GM19025 (cell line): ENCODE data around the gene CLEC4D.
"Not testable (repeated sequence)": the region's sequence is repeated elsewhere in the genome, so short reads cannot be mapped to it uniquely, and the experiment has no call there.

Experiments
- ATAC-seq: cut with Tn5 transposase; IDR thresholded peaks from one replicate; pipeline ENCODE4 v1.9.1; 2021; ENCODE audit warnings: mild to moderate bottlenecking, low read depth, moderate library complexity; ENCODE audit not compliant: unreplicated experiment

Gene CLEC4D

DNA sequence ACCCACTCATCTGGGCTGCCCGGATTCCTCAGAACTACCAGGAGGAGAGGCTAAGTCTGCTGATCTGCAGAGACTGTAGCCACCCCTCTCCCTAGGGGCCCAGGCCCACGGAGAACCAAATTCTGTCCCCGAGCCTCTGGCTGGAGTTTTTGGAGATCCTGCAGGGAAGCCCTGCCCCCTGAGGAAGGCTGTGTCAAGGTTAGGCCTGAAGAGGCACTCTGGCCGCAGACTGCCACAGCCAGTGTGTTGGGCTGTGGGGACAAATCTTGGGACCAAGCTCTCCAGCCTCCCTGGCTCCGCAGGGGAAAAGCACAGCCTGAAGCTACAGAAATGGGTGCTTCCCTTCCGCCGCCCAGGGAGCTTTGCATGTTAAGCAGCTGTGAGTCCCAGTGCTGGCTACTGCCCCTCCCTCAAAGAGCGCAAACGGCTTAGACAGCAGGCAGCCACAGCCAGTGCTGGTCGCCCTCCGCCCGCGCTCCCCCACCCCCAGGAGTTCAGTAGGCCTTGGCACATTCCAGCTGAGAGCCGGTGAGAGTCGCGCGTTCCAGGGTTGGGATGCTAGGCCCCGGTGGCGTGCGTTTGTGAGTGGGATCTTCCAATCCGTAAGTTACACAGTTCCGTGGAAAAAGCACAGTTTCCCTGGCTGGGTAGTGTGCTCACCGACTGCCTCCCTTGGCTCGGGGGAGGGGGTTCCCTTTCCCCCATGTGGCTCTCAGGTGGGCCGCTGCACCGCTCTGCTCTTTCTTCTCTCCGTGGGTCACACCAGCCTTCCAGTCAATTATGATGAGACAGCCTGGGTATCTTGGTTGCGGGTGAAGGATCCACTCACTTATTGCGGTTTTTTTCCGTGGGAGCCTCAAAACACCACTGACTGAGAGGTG, 14.2 kb downstream of the CLEC4D start:
- ATAC-seq: no peak

DNA sequence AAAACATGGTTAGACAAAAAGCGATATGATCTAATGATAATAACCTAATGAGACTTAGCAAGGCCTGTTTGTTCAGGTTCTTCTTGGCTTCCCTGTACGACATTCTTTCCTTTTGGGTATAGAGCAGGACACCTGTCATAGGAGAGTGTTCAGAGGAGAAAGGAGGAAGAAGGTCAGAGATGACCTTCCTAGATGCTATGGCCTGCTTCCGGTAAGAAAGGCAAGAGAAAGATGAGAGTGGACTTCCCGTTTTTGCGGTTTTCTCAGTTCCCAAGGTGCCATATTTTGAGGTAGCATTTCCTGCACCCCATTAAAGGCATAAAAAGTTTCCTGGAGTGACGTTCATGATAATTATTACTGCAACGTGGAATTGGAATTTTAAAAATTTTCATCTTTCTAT, 18.7 kb downstream of the CLEC4D start:
- ATAC-seq: no peak

DNA sequence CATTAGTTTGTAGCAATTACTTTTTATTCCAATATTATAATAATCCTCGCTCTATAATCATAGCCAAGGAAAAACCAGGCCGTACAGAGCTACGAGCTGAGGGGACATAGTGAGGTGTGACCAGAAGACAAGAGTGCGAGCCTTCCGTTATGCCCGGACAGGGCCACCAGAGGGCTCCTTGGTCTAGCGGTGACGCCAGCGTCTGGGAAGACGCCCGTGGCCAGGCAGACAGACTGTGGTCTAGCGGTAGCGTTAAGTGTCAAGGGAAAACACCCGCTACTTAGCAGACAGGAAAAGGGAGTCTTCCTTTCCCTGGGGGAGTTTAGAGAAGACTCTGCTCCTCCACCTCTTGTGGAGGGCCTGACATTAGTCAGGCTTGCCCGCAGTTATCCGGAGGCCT, 24.5 kb downstream of the CLEC4D start:
- not testable (repeated sequence) for ATAC-seq

DNA sequence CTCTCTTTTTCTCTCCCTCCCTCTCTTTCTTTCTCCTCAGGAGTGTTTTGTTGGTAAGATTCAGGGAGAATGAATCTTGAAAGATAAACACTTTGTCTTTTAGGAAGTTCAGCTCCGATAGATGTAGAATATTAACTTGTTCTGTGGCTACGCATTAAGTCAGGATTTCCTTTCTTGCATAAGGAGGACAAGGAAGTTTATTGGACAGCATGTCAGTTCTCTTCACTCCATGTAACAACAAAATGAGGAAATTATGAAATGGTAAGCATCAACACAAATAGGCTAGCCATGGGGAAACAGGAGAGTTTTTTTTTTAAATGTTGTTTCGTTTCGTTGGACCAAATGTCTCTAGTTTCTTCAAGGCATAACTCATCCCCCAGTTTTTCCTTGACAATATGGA, 27.5 kb downstream of the CLEC4D start, which contains the start of gene CLEC4E:
TSS of gene CLEC4E (minus strand) at position 75 of the 400 bp plus-strand sequence. CDS start 108 bp downstream, outside the sequence.
- not testable (repeated sequence) for ATAC-seq

- ATAC-seq: no peak
These were observed 28.3 kb downstream of the CLEC4D start for GRCh38 chr12:8541562-8541961.

DNA sequence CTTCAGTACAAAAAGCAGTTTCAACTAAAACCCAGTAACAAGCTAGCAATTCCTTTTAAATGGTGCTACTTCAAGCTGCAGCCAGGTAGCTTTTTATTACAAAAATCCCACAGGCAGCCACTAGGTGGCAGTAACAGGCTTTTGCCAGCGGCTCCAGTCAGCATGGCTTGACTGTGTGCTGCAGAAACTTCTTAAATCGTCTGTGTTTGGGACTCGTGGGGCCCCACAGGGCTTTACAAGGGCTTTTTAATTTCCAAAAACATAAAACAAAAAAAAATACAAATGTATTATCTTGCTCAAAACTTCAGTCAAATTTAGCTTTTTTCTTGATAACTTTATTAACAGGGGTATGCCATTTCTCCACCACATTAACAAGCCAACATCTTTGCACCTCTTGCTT, 31.0 kb downstream of the CLEC4D start:
- ATAC-seq: no peak

DNA sequence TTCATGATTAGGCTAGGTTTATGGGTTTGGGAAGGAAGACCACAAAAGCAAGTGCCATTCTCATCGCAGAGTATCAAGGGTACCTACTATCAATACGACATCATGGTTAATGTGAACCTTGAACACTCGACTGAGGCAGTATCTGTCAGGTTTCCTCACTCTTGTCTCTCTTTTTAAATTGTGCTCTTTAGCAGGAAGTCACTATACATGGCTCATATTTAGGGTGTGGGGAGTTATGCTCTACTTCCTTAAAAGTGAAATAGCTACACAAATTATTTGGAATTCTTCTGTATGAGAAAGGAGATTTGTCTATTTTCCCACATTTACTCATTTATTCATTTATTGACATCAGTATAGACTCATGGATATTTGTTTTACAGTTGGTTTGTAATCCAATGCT, 33.3 kb downstream of the CLEC4D start:
- no peak for ATAC-seq

GRCh38 chr12:8547645-8548044, 34.3 kb downstream of the CLEC4D start:
- no peak for ATAC-seq

- ATAC-seq: no peak
These were observed 34.9 kb downstream of the CLEC4D start for GRCh38 chr12:8548192-8548591.

DNA sequence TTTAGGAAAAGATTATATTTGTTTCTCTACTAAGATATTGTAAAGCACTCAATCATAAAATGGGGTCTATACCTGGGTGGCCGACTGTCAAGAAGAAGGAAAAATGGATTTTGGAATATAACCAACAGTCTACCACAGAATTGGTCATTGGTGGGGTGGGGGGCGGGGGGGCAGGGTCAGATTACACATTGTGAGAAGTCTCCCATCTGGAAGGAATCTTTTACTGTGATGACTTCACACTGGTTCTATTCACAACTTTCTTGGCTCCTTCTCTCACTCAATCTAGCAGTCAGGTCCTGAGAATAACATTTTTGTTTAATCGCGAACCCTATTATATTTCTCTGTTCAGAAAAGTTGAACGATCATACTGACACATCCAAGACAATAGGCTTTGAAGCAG, 36.1 kb downstream of the CLEC4D start:
- no peak for ATAC-seq

DNA sequence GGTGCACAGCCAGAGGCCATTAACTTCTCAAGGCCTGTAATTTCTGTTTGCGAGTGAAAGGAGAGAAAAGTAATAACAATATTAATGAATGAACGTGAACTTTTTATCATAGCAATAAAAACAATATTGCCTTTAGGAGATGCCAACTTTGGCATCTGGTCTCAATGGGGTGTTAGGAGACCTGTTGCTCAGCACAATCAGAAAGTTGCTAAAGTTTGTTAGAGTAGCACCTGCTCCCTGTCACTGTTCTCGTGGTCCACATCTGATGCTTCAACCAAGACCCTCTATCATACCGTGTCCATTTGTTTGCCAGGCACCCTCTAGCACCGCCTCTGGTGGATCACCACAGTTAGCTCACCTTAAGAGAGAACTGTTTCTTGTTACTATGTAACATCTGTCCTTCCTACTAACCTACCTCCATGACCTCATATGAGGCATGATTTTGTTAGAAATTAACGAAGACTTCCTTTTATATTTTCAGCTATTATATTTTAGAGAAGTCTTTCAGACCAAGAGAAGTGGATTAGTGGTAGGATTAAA, 39.9 kb downstream of the CLEC4D start:
- no peak for ATAC-seq

DNA sequence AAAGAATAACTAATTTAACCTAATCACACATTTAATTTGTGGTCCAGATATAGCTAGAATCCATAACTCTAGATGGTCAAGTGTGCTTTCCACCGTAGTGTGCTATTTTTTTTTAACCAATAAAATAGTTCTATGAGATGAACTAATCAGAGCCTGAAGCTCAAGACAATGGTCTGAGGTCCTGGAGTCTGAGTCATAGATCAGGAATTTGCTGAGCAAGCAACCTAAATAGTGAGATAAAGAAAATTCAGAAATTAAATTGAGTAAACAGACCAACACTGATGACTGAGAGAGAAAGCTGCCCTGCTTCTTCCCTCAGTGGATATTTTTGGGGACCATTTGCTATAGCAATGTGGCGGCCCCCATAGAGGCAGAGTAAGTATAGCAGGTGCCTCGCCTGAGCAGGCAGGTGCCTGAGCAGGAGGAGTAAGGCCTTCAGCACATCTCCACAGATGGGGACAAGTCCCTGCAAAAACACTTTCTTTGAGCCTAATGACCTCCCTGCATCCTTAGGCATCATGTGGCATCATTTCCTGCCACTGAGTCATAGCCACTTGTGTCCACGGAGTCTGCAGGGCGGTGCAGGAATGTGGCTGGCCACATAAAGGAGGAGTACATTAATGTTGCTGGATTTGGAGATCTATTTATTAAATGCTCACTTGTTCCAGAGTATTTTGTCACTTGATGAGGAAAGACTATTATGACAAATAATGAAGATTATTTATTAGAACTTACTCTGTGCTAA, 41.3 kb downstream of the CLEC4D start:
- no peak for ATAC-seq

- no peak for ATAC-seq
These were observed 43.3 kb downstream of the CLEC4D start for GRCh38 chr12:8556531-8557097.

DNA sequence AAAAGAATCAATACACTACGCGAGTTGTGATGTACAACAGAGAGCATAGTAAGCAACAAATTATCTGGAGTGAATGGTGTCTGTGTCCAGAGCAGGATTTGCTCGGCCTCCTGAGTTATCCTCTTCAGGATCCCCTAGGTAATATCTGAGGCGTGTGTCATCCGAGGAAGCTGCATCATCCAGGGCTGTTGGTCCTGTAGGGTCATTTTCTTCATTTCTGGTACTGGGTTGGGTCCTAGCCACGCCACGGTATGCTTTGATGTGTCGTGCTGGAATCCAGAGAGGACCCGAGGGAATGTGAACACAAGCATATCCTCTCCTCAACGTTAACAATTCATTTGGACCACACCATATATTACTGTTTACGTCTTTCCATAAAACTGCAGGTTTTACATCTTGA, 46.4 kb downstream of the CLEC4D start:
- ATAC-seq: no peak

GRCh38 chr12:8561011-8561410, 47.7 kb downstream of the CLEC4D start:
- no peak for ATAC-seq

- ATAC-seq: no peak
These were observed 49.0 kb downstream of the CLEC4D start for GRCh38 chr12:8562310-8562709.

DNA sequence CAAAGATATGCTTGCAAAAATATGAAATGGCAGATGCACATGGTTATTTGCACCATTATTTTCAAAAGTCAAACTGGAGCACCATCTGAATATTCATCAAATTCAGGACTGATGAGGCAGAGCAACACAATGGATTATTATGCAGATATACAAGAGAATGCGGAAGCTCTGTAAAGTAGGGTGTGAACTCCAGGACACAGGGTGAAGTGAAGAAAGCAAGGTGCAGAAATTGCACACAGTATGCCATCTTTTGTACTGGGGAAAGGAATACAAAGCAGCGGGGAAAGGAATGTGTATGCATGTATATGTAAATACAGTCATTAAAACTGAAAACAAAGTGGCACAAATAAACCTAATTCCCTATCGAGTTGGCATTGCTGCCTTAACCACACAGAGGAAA, 50.1 kb downstream of the CLEC4D start:
- no peak for ATAC-seq

DNA sequence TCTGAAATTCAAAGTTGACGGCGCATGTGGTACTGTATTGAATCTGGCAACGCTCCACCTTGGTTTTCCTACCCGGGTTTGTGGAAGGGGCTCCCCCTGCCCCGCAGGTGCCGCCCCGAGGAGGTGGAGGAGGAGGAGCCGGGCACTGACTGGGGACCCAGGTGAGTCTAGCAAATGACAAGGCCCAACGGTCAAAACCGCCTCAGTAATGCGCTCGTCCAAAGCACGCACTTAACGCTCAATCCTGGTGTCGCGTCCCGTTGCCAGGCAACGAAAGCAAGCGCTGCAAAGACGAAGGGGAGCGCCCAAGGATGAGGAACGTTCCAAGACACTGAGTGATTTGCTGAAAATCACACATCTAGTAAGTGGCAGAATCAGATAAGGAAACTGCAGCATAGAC, 51.4 kb downstream of the CLEC4D start:
- ATAC-seq: no peak

GRCh38 chr12:8566052-8566451, 52.7 kb downstream of the CLEC4D start:
- ATAC-seq: not testable (repeated sequence)

GRCh38 chr12:8566525-8566924, 53.2 kb downstream of the CLEC4D start:
- ATAC-seq: no peak
